NCI-H1694 (cell line): Measurements from ENCODE around the gene CFAP251.
"Not testable (repeated sequence)": the region's sequence is repeated elsewhere in the genome, so short reads cannot be mapped to it uniquely, and the experiment has no call there.

ENCODE experiments used
- DNase-seq: peaks from one replicate; lab custom pipeline; 2025; lab: John Stamatoyannopoulos, UW

Gene CFAP251

GRCh38 chr12:122029620-122030423 is 111.4 kb downstream of the CFAP251 start:
- no peak for DNase-seq

GRCh38 chr12:122030424-122031035 is 112.1 kb downstream of the CFAP251 start:
- no peak for DNase-seq

GRCh38 chr12:122031342-122032216 is 113.2 kb downstream of the CFAP251 start:
- DNase-seq, result no peak

- no peak for DNase-seq
Observed at GRCh38 chr12:122032580-122032979, 114.2 kb downstream of the CFAP251 start.

GRCh38 chr12:122035292-122035691 is 116.9 kb downstream of the CFAP251 start:
- DNase-seq, result no peak

- no peak for DNase-seq
Observed at GRCh38 chr12:122036153-122036552, 117.8 kb downstream of the CFAP251 start.

GRCh38 chr12:122040579-122041386 is 122.4 kb downstream of the CFAP251 start:
- no peak for DNase-seq

GRCh38 chr12:122041458-122041857 is 123.1 kb downstream of the CFAP251 start:
- DNase-seq, result not testable (repeated sequence)

GRCh38 chr12:122042910-122043309 is 124.5 kb downstream of the CFAP251 start:
- DNase-seq, result no peak

GRCh38 chr12:122043476-122043875 is 125.1 kb downstream of the CFAP251 start:
- DNase-seq, result no peak

GRCh38 chr12:122045262-122045661 is 126.9 kb downstream of the CFAP251 start:
- DNase-seq, result no peak

- DNase-seq, result no peak
Observed at GRCh38 chr12:122046145-122046544, 127.8 kb downstream of the CFAP251 start.

- no peak for DNase-seq
Observed at GRCh38 chr12:122048151-122048550, 129.8 kb downstream of the CFAP251 start.

- DNase-seq, result no peak
Observed at GRCh38 chr12:122049827-122050226, 131.4 kb downstream of the CFAP251 start.

- DNase-seq, result no peak
Observed at GRCh38 chr12:122050706-122051105, 132.3 kb downstream of the CFAP251 start.

- DNase-seq, result no peak
Observed at GRCh38 chr12:122051231-122051876, 133.0 kb downstream of the CFAP251 start.

- DNase-seq, result no peak
Observed at GRCh38 chr12:122052285-122052684, 133.9 kb downstream of the CFAP251 start.
